Endodermal cell (in vitro differentiated cells): ENCODE data around the gene STARD4. TPM values are rescaled to one million over a fixed set of nuclear protein-coding genes. Genes with fewer than 3 reads are reported as not detected.

Experiments used
- DNase-seq: peaks from one replicate; pipeline ENCODE4 v3.0.0-alpha.2; 2017
- H3K27ac ChIP-seq: 2 replicates; pipeline ENCODE4 v1.5.1; 2013; ENCODE audit warnings: mild to moderate bottlenecking, low read depth, low read length, moderate library complexity
- H3K27me3 ChIP-seq: 2 replicates; pipeline ENCODE4 v1.6.1; 2013; ENCODE audit warnings: mild to moderate bottlenecking, low read length, moderate library complexity; ENCODE audit not compliant: insufficient read depth, control insufficient read depth, poor library complexity, severe bottlenecking
- H3K36me3 ChIP-seq: 2 replicates; pipeline ENCODE4 v1.7.0; 2013; ENCODE audit warnings: mild to moderate bottlenecking, low read length, moderate library complexity; ENCODE audit not compliant: control insufficient read depth, insufficient read depth
- H3K4me1 ChIP-seq: one replicate; pipeline ENCODE4 v1.7.0; 2013; ENCODE audit warnings: low read length; ENCODE audit not compliant: control insufficient read depth, insufficient read depth
- H3K4me3 ChIP-seq: 2 replicates; pipeline ENCODE4 v1.5.1; 2013; ENCODE audit warnings: mild to moderate bottlenecking, low read length, moderate library complexity
- H3K9ac ChIP-seq: 2 replicates; pipeline ENCODE4 v1.6.1; 2013; ENCODE audit warnings: mild to moderate bottlenecking, low read length, moderate library complexity; ENCODE audit not compliant: poor library complexity, severe bottlenecking; ENCODE audit errors: extremely low read depth
- H3K9me3 ChIP-seq: 2 replicates; pipeline ENCODE4 v1.6.1; 2013; ENCODE audit warnings: mild to moderate bottlenecking, low read length, moderate library complexity; ENCODE audit not compliant: control insufficient read depth
- H3K27ac Mint-ChIP-seq: 2 replicates; pipeline ENCODE4 v1.8.0; 2020; ENCODE audit warnings: mixed read lengths
- H3K27me3 Mint-ChIP-seq: 2 replicates; pipeline ENCODE4 v1.8.0; 2021; ENCODE audit warnings: mild to moderate bottlenecking, mixed read lengths; ENCODE audit not compliant: insufficient read depth
- H3K36me3 Mint-ChIP-seq: 2 replicates; pipeline ENCODE4 v1.8.0; 2020; ENCODE audit warnings: low read depth, mixed read lengths
- H3K4me1 Mint-ChIP-seq: 2 replicates; pipeline ENCODE4 v1.8.0; 2020; ENCODE audit warnings: mixed read lengths
- H3K4me3 Mint-ChIP-seq: 2 replicates; pipeline ENCODE4 v1.8.0; 2020; ENCODE audit warnings: mild to moderate bottlenecking, moderate library complexity, mixed read lengths
- H3K9me3 Mint-ChIP-seq: 2 replicates; pipeline ENCODE4 v1.8.0; 2020; ENCODE audit warnings: mild to moderate bottlenecking, mixed read lengths
- CTCF ChIP-seq: fragments of 200-600 bp; sonication (generic); conservative IDR thresholded peaks from 2 replicates; pipeline ENCODE4 v1.5.0; 2021; ENCODE audit warnings: antibody characterized with exemption, mild to moderate bottlenecking
- WGBS, 2 experiments: methylation state at CpG; one replicate each; pipeline versions ENCODE4 v1.1.5 to v1.1.7; 2013; ENCODE audit warnings: missing lambda C conversion rate in 2 of 2, mixed read lengths in 1 of 2; ENCODE audit not compliant: insufficient coverage in 1 of 2, insufficient read length in 1 of 2; 5-methylcytosine and 5-hydroxymethylcytosine counted together
- total RNA-seq, 2 donors: library from RNA; stranded (reverse); fragmentation: NEBNext Ultra II Directional in 1 of 2; extraction: Animal tissue kit (Norgen Biotek cat#: 25700) in 1 of 2; gene quantifications; 2 replicates in 1 of 2; 3 replicates in 1 of 2; pipeline ENCODE4 v1.2.1, GENCODE V29; 2021

The STARD4 gene
- total RNA-seq, 2 donors from 2014 or later = 29.5 to 40.7 TPM

GRCh38 chr5:111472096-111472495 lies 40.2 kb downstream of the STARD4 start:
- Mint-ChIP-seq H3K9me3 (peaks cover 2% of the 10 kb centered on the region), H3K4me1 (no peaks in the 10 kb centered on the region), H3K36me3 (no peaks in the 10 kb centered on the region), H3K27me3 (no peaks in the 10 kb centered on the region), H3K4me3 (no peak overlapping the region), H3K27ac (no peak overlapping the region)
- no peak overlapping the region for H3K4me3 ChIP-seq
- H3K27me3 ChIP-seq = no peaks in the 10 kb centered on the region
- no peaks in the 10 kb centered on the region for H3K36me3 ChIP-seq
- no peak overlapping the region for H3K27ac ChIP-seq
- TF ChIP-seq CTCF = no peak
- H3K9me3 ChIP-seq = no peaks in the 10 kb centered on the region
- H3K4me1 ChIP-seq = no peaks in the 10 kb centered on the region
- 93 to 96% methylated on average over 3 of the region's 3 CpGs for WGBS, 2 experiments
- no peak for DNase-seq
- no peak overlapping the region for H3K9ac ChIP-seq

- Histone ChIP-seq H3K4me3 (no peak overlapping the region), H3K27me3 (no peaks in the 10 kb centered on the region), H3K9ac (no peak overlapping the region), H3K4me1 (no peaks in the 10 kb centered on the region), H3K36me3 (no peaks in the 10 kb centered on the region), H3K9me3 (no peaks in the 10 kb centered on the region), H3K27ac (no peak overlapping the region)
- DNase-seq = no peak
- no peak overlapping the region for H3K4me3 Mint-ChIP-seq
- no peak overlapping the region for H3K27ac Mint-ChIP-seq
- TF ChIP-seq CTCF = peak; percentile 32
- no peaks in the 10 kb centered on the region for H3K36me3 Mint-ChIP-seq
- 38 to 73% methylated on average over 1 to 2 of the region's 2 CpGs for WGBS, 2 experiments
- H3K27me3 Mint-ChIP-seq = no peaks in the 10 kb centered on the region
- no peaks in the 10 kb centered on the region for H3K4me1 Mint-ChIP-seq
- H3K9me3 Mint-ChIP-seq = peaks cover 2% of the 10 kb centered on the region
Measured at GRCh38 chr5:111469903-111470302, 42.4 kb downstream of the STARD4 start.

GRCh38 chr5:111469293-111469896 lies 42.9 kb downstream of the STARD4 start:
- no peaks in the 10 kb centered on the region for H3K27me3 ChIP-seq
- H3K4me1 Mint-ChIP-seq = no peaks in the 10 kb centered on the region
- H3K27ac Mint-ChIP-seq = no peak overlapping the region
- peaks cover 2% of the 10 kb centered on the region for H3K9me3 Mint-ChIP-seq
- no peaks in the 10 kb centered on the region for H3K9me3 ChIP-seq
- no peak overlapping the region for H3K4me3 ChIP-seq
- H3K4me1 ChIP-seq = no peaks in the 10 kb centered on the region
- no peaks in the 10 kb centered on the region for H3K36me3 ChIP-seq
- H3K4me3 Mint-ChIP-seq = no peak overlapping the region
- no peak overlapping the region for H3K9ac ChIP-seq
- WGBS, 2 experiments = 90% methylated on average over 2 of the region's 2 CpGs
- no peaks in the 10 kb centered on the region for H3K36me3 Mint-ChIP-seq
- H3K27me3 Mint-ChIP-seq = no peaks in the 10 kb centered on the region
- H3K27ac ChIP-seq = no peak overlapping the region
- DNase-seq = no peak
- no peak for TF ChIP-seq CTCF
